OCI-LY3 (cell line): ENCODE measurements around the gene GRID1.

Experiments
- CTCF ChIP-seq: fragments of 200-600, 300-600 bp; sonication (generic); IDR thresholded peaks from 2 replicates; pipeline ENCODE4 v1.5.1; 2014; ENCODE audit warnings: antibody characterized with exemption, low read length, low read depth
- EZH2phosphoT487 ChIP-seq: fragments of 200-600 bp; shearing (Covaris generic); IDR thresholded peaks from 2 replicates; pipeline ENCODE4 v1.6.1; 2018; ENCODE audit warnings: antibody characterized with exemption, mixed run types, low read depth

GRCh38 chr10:86122646-86123045 lies 243.9 kb downstream of the GRID1 start:
- TF ChIP-seq CTCF: no peak
- TF ChIP-seq EZH2phosphoT487: no peak
